Fibroblast of skin of abdomen (primary cell): ENCODE measurements around the gene SEMA4C.
A peak's percentile ranks its signal among the peaks of the same experiment; 100 is the strongest.

Experiments
- DNase-seq: peaks from one replicate; pipeline ENCODE4 v3.0.0-alpha.2; 2013

Gene SEMA4C

GRCh38 chr2:96841701-96842495, 28.0 kb downstream of the SEMA4C start:
- DNase-seq, result no peak

GRCh38 chr2:96839875-96840850, 29.7 kb downstream of the SEMA4C start:
- DNase-seq, result no peak

GRCh38 chr2:96839293-96839874, 30.5 kb downstream of the SEMA4C start:
- DNase-seq, result peak; percentile 25

- DNase-seq, result no peak
Observed at GRCh38 chr2:96838345-96839292, 31.3 kb downstream of the SEMA4C start.

- no peak for DNase-seq
Observed at GRCh38 chr2:96837575-96837974, 32.3 kb downstream of the SEMA4C start.

- no peak for DNase-seq
Observed at GRCh38 chr2:96835830-96836229, 34.0 kb downstream of the SEMA4C start.

- peak; percentile 71 for DNase-seq
Observed at GRCh38 chr2:96832754-96833507, 36.9 kb downstream of the SEMA4C start.

GRCh38 chr2:96832408-96832753, 37.5 kb downstream of the SEMA4C start:
- no peak for DNase-seq

- no peak for DNase-seq
Observed at GRCh38 chr2:96831679-96832078, 38.2 kb downstream of the SEMA4C start.

- no peak for DNase-seq
Observed at GRCh38 chr2:96830044-96830562, 39.8 kb downstream of the SEMA4C start.

GRCh38 chr2:96828874-96829273, 41.0 kb downstream of the SEMA4C start:
- no peak for DNase-seq

- DNase-seq, result no peak
Observed at GRCh38 chr2:96828436-96828835, 41.4 kb downstream of the SEMA4C start.

- no peak for DNase-seq
Observed at GRCh38 chr2:96826546-96827278, 43.2 kb downstream of the SEMA4C start.

- no peak for DNase-seq
Observed at GRCh38 chr2:96825057-96825456, 44.8 kb downstream of the SEMA4C start.

GRCh38 chr2:96824079-96824870, 45.6 kb downstream of the SEMA4C start:
- DNase-seq, result peak; percentile 44

- DNase-seq, result no peak
Observed at GRCh38 chr2:96823198-96823597, 46.7 kb downstream of the SEMA4C start.

- DNase-seq, result no peak
Observed at GRCh38 chr2:96822786-96823185, 47.1 kb downstream of the SEMA4C start.

- DNase-seq, result no peak
Observed at GRCh38 chr2:96821113-96821675, 48.7 kb downstream of the SEMA4C start.

- DNase-seq, result no peak
Observed at GRCh38 chr2:96819876-96820511, 49.9 kb downstream of the SEMA4C start.
